ENCODE data around the gene DISC1. TPM values are rescaled to one million over a fixed set of nuclear protein-coding genes. Genes with fewer than 3 reads are reported as not detected.

DISC1 gene
- total RNA-seq, 1 donor from 2014 or later = 3.5 TPM

GRCh38 chr1:232074265-232074664, 447.7 kb downstream of the DISC1 start:
- intact Hi-C loops (cut with micrococcal nuclease) = no loop called here
- no peak for DNase-seq
- no peak overlapping the region for H3K4me3 ChIP-seq
- H3K9me3 ChIP-seq (replicated peaks) = peaks cover 22% of the 10 kb centered on the region
- TF ChIP-seq, protein P1, sequence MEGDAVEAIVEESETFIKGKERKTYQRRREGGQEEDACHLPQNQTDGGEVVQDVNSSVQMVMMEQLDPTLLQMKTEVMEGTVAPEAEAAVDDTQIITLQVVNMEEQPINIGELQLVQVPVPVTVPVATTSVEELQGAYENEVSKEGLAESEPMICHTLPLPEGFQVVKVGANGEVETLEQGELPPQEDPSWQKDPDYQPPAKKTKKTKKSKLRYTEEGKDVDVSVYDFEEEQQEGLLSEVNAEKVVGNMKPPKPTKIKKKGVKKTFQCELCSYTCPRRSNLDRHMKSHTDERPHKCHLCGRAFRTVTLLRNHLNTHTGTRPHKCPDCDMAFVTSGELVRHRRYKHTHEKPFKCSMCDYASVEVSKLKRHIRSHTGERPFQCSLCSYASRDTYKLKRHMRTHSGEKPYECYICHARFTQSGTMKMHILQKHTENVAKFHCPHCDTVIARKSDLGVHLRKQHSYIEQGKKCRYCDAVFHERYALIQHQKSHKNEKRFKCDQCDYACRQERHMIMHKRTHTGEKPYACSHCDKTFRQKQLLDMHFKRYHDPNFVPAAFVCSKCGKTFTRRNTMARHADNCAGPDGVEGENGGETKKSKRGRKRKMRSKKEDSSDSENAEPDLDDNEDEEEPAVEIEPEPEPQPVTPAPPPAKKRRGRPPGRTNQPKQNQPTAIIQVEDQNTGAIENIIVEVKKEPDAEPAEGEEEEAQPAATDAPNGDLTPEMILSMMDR (IDR thresholded peaks at IDR 0.05; ENCODE audit: borderline replicate concordance) = no peak
- H3K27ac ChIP-seq (replicated peaks) = no peak overlapping the region
- no peaks in the 10 kb centered on the region for H3K27me3 ChIP-seq (ENCODE audit: low read depth)
- no peaks in the 10 kb centered on the region for H3K4me1 ChIP-seq
- no peaks in the 10 kb centered on the region for H3K36me3 ChIP-seq

GRCh38 chr1:232077809-232078208, 451.2 kb downstream of the DISC1 start:
- intact Hi-C loops (cut with micrococcal nuclease) = no loop called here
- Histone ChIP-seq H3K27ac (replicated peaks) (no peak overlapping the region), H3K4me3 (no peak overlapping the region), H3K4me1 (no peaks in the 10 kb centered on the region), H3K36me3 (no peaks in the 10 kb centered on the region), H3K27me3 (ENCODE audit: low read depth) (no peaks in the 10 kb centered on the region), H3K9me3 (replicated peaks) (peaks cover 19% of the 10 kb centered on the region)
- TF ChIP-seq, protein P1 (IDR thresholded peaks at IDR 0.05; ENCODE audit: borderline replicate concordance) = no peak
- no peak for DNase-seq

GRCh38 chr1:232084584-232085223, 458.1 kb downstream of the DISC1 start:
- no peak overlapping the region for H3K27ac ChIP-seq (replicated peaks)
- no peaks in the 10 kb centered on the region for H3K27me3 ChIP-seq (ENCODE audit: low read depth)
- H3K9me3 ChIP-seq (replicated peaks) = peaks cover 10% of the 10 kb centered on the region
- no peaks in the 10 kb centered on the region for H3K36me3 ChIP-seq
- no peaks in the 10 kb centered on the region for H3K4me1 ChIP-seq
- TF ChIP-seq, protein P1 (IDR thresholded peaks at IDR 0.05; ENCODE audit: borderline replicate concordance) = no peak
- no peak overlapping the region for H3K4me3 ChIP-seq
- intact Hi-C loops (cut with micrococcal nuclease) = no loop called here
- no peak for DNase-seq

GRCh38 chr1:232090816-232091215, 464.2 kb downstream of the DISC1 start:
- intact Hi-C loops (cut with micrococcal nuclease) = no loop called here
- Histone ChIP-seq H3K27ac (replicated peaks) (no peak overlapping the region), H3K4me3 (no peak overlapping the region), H3K36me3 (no peaks in the 10 kb centered on the region), H3K27me3 (ENCODE audit: low read depth) (no peaks in the 10 kb centered on the region), H3K4me1 (no peaks in the 10 kb centered on the region), H3K9me3 (replicated peaks) (no peaks in the 10 kb centered on the region)
- no peak for DNase-seq
- TF ChIP-seq, protein P1 (IDR thresholded peaks at IDR 0.05; ENCODE audit: borderline replicate concordance) = no peak

Other genes with a start within 250 kb of the DISC1 start
- gene EGLN1, start 204.5 kb upstream of the DISC1 start, total RNA-seq = 83.2 TPM
- 23.6 TPM for gene TSNAX, start 98.1 kb upstream of the DISC1 start, total RNA-seq